ENCODE data around the gene ZNF408. TPM values are rescaled to one million over a fixed set of nuclear protein-coding genes. Genes with fewer than 3 reads are reported as not detected.

The ZNF408 gene
- total and polyA plus RNA-seq, 2 donors (not counting 3 experiments of a cell fraction or from before 2014, with no cell fraction given) = 7.8 to 10.9 TPM

DNA sequence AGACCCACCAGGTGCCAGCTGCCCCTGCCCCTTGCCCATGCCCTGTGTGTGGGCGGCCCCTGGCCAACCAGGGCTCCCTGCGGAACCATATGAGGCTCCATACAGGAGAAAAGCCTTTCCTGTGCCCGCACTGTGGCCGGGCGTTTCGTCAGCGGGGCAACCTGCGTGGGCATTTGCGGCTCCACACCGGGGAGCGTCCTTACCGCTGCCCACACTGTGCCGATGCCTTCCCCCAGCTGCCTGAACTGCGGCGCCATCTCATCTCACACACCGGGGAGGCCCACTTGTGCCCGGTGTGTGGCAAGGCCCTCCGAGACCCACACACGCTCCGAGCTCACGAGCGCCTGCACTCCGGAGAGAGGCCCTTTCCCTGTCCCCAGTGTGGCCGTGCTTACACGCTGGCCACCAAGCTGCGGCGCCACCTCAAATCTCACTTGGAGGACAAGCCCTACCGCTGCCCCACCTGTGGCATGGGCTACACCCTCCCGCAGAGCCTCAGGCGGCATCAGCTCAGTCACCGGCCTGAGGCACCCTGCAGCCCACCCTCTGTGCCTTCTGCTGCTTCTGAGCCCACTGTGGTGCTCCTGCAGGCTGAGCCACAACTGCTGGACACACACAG, 4.3 kb downstream of the ZNF408 start:
- Histone ChIP-seq H3K36me3 (ENCODE audit: control insufficient read depth in 2 of 2, extremely low read depth in 1 of 2, insufficient read depth in 2 of 2, low read length in 2 of 2) (peaks cover 7 to 36% of the 10 kb centered on the region in 2 experiments), H3K27me3 (ENCODE audit: control insufficient read depth in 2 of 2, insufficient read depth in 2 of 2, low read length in 2 of 2) (no peaks in the 10 kb centered on the region), H3K9ac (replicated peaks; ENCODE audit: extremely low read depth, insufficient read depth, low read length) (no peak overlapping the region), H3K9me1 (replicated peaks; ENCODE audit: control insufficient read depth, extremely low read depth, insufficient read depth, low read length) (no peaks in the 10 kb centered on the region), H3K79me2 (ENCODE audit: control insufficient read depth, insufficient read depth, low read length) (peaks cover 22% of the 10 kb centered on the region), H3K4me3 (replicated peaks in 1 of 3; ENCODE audit: insufficient read depth in 1 of 3, low read depth in 1 of 3, low read length in 3 of 3) (no peak overlapping the region), H3K27ac (ENCODE audit: insufficient read depth, low read depth, low read length) (no peak overlapping the region), H3K4me1 (ENCODE audit: control insufficient read depth, extremely low read depth, insufficient read depth, low read length) (peaks cover 5% of the 10 kb centered on the region), H4K20me1 (replicated peaks; ENCODE audit: control insufficient read depth, extremely low read depth, insufficient read depth, low read length) (no peaks in the 10 kb centered on the region), H3K9me3 (replicated peaks; ENCODE audit: control insufficient read depth, insufficient read depth, low read length) (no peaks in the 10 kb centered on the region), H2AFZ (ENCODE audit: low read depth, low read length) (no peak overlapping the region), H3K4me2 (ENCODE audit: insufficient read depth, low read length) (no peak overlapping the region)
- POLR2A ChIA-PET = no interaction called here
- CTCF ChIA-PET = no interaction called here
- dilution Hi-C loops (cut with MboI; ENCODE audit: extremely low pct_ligation_motif_present, low sequenced_read_pairs) = no loop called here
- no peak for DNase-seq (ENCODE audit: low read depth, low spot score)
- TF ChIP-seq POLR2AphosphoS5 (IDR thresholded peaks at IDR 0.05; ENCODE audit: insufficient read depth, low read depth, low read length) (no peak), MYC (IDR thresholded peaks at IDR 0.05; ENCODE audit: low read depth, low read length) (no peak), POLR2A (IDR thresholded peaks at IDR 0.05; ENCODE audit: low read depth, low read length) (no peak), JUN (IDR thresholded peaks at IDR 0.05; ENCODE audit: borderline replicate concordance, insufficient read depth, insufficient read length, low read depth) (no peak), GATA2 (IDR thresholded peaks at IDR 0.05; ENCODE audit: insufficient read depth, insufficient read length, low read depth, low read length) (no peak), EZH2 (IDR thresholded peaks at IDR 0.05; ENCODE audit: borderline replicate concordance, low read depth, low read length, severe bottlenecking) (no peak), FOS (IDR thresholded peaks at IDR 0.05; ENCODE audit: borderline replicate concordance, insufficient read depth, low read length) (no peak)
- TF ChIP-seq, protein P1, sequence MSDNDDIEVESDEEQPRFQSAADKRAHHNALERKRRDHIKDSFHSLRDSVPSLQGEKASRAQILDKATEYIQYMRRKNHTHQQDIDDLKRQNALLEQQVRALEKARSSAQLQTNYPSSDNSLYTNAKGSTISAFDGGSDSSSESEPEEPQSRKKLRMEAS (IDR thresholded peaks at IDR 0.05; ENCODE audit: insufficient read depth, insufficient read length) = no peak
- TF ChIP-seq, protein P2, sequence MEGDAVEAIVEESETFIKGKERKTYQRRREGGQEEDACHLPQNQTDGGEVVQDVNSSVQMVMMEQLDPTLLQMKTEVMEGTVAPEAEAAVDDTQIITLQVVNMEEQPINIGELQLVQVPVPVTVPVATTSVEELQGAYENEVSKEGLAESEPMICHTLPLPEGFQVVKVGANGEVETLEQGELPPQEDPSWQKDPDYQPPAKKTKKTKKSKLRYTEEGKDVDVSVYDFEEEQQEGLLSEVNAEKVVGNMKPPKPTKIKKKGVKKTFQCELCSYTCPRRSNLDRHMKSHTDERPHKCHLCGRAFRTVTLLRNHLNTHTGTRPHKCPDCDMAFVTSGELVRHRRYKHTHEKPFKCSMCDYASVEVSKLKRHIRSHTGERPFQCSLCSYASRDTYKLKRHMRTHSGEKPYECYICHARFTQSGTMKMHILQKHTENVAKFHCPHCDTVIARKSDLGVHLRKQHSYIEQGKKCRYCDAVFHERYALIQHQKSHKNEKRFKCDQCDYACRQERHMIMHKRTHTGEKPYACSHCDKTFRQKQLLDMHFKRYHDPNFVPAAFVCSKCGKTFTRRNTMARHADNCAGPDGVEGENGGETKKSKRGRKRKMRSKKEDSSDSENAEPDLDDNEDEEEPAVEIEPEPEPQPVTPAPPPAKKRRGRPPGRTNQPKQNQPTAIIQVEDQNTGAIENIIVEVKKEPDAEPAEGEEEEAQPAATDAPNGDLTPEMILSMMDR (IDR thresholded peaks at IDR 0.05; ENCODE audit: extremely low read depth in 1 of 2, insufficient read depth in 1 of 2, low read depth in 1 of 2, low read length in 2 of 2) = no peak
- BruUV-seq (replicated peaks) = no TSS peak
- intact Hi-C loops (cut with micrococcal nuclease) = no loop called here
- FAIRE-seq = no peak

Measured in endothelial cell of umbilical vein (primary cell).